Immature natural killer cell (primary cell): ENCODE data around the gene ZMYM3. TPM values are rescaled to one million over a fixed set of nuclear protein-coding genes. Genes with fewer than 3 reads are reported as not detected.
"Not testable (repeated sequence)": the region's sequence is repeated elsewhere in the genome, so short reads cannot be mapped to it uniquely, and the experiment has no call there.

Source experiments
- DNase-seq, 3 donors: peaks; one replicate each; pipeline ENCODE4 v3.0.0; 2022; ENCODE audit warnings: mixed read lengths in 1 of 3
- H3K27ac Mint-ChIP-seq, 6 donors: one replicate each; pipeline ENCODE4 v1.8.0; 2020; ENCODE audit warnings: mixed read lengths in 6 of 6, mild to moderate bottlenecking in 5 of 6, inconsistent platforms in 4 of 6, moderate library complexity in 3 of 6
- H3K27me3 Mint-ChIP-seq, 3 donors: one replicate each; pipeline ENCODE4 v1.8.0; 2020 to 2021; ENCODE audit warnings: low read depth in 3 of 3, mild to moderate bottlenecking in 3 of 3, mixed read lengths in 3 of 3, moderate library complexity in 3 of 3, inconsistent platforms in 1 of 3
- H3K36me3 Mint-ChIP-seq, 3 donors: one replicate each; pipeline ENCODE4 v1.8.0; 2020; ENCODE audit warnings: mixed read lengths in 3 of 3, inconsistent platforms in 2 of 3, mild to moderate bottlenecking in 2 of 3
- H3K4me1 Mint-ChIP-seq, 2 donors: one replicate each; pipeline ENCODE4 v1.8.0; 2020; ENCODE audit warnings: inconsistent platforms in 2 of 2, mild to moderate bottlenecking in 2 of 2, mixed read lengths in 2 of 2, moderate library complexity in 1 of 2
- H3K4me3 Mint-ChIP-seq, 5 donors: one replicate each; pipeline ENCODE4 v1.8.0; 2020; ENCODE audit warnings: mild to moderate bottlenecking in 5 of 5, mixed read lengths in 5 of 5, inconsistent platforms in 3 of 5, moderate library complexity in 3 of 5
- H3K9me3 Mint-ChIP-seq, 6 donors: one replicate each; pipeline ENCODE4 v1.8.0; 2020; ENCODE audit warnings: mild to moderate bottlenecking in 6 of 6, mixed read lengths in 6 of 6, inconsistent platforms in 4 of 6, moderate library complexity in 3 of 6
- polyA plus RNA-seq, 3 donors: library from polyadenylated mRNA; unstranded; fragments of 300-500 nt; fragmentation: Illumina TruSeq; gene quantifications; one replicate each; pipeline ENCODE4 v1.2.3, GENCODE V29; 2021

The ZMYM3 gene
- 1 to 10 TPM; 3.0 to 5.6 (median 5.0) TPM for polyA plus RNA-seq

DNA sequence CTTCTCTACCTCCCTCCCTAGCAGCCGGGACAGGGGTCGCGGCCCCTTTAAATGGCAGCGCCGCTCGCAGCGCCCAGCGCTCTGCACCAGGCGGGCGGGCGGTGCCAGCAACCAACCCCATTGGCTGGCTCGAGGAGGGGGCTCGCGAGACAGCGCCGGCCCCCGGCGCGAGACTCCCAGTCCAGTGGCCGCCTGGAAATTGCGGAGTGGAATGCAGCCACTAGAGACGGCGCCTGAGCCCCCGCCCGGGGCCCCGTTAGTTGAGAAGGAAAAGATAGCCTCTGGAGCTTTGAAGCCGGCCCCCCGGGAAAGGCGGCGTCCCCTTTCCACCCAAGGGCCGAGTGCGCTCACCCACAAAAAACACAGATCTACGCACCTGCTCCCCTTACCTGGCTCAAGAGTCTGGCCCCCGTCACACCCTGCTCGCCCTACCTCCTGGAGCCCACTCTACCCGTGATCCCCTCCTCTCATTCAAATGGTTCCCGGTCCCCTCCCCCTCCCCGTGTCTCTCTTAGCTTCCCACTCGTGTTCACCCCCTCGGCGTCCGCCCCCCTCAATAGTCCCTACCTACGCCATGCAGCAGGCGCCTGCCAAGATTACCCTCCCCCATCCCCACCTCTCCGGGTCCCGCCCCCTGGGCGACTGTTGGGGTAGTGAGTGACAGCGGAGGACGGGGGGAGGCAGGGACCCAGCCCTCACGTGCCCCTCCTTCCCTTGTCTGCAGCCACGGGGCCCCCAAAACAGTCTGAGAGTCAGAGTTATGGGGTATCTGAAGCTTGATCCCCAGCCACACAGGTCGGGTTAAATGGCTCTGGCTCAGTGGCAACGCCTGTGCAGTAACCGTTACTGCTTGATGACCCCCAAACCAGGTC, at the start of gene ZMYM3:
TSS of gene ZMYM3 (minus strand) at position 49 of the 872 bp plus-strand sequence. CDS start 885 bp downstream, outside the sequence.
- peak within 1 kb of the TSS; percentile 89 to 93 (median 92) for H3K4me3 Mint-ChIP-seq
- peak; percentile 81 to 83 (median 82) for DNase-seq
- peak within 1 kb of the TSS; percentile 85 to 98 (median 92) for H3K27ac Mint-ChIP-seq
- H3K36me3 Mint-ChIP-seq = peaks cover 0 to 4% (median 0%) of the 10 kb centered on the region in 3 donors
- peaks cover 6 to 19% (median 15%) of the 10 kb centered on the region in 3 donors for H3K27me3 Mint-ChIP-seq
- H3K4me1 Mint-ChIP-seq = peaks cover 16 to 19% of the 10 kb centered on the region in 2 donors
- no peaks in the 10 kb centered on the region for H3K9me3 Mint-ChIP-seq

GRCh38 chrX:71302461-71303213, 48.7 kb upstream of the ZMYM3 start:
- peak overlapping the region in 2 of 6 donors; percentile 10 to 32 for H3K27ac Mint-ChIP-seq
- no peak for DNase-seq
- H3K27me3 Mint-ChIP-seq = peaks cover 2 to 3% (median 2%) of the 10 kb centered on the region in 3 donors
- no peak overlapping the region for H3K4me3 Mint-ChIP-seq
- H3K9me3 Mint-ChIP-seq = no peaks in the 10 kb centered on the region
- peaks cover 5 to 8% (median 7%) of the 10 kb centered on the region in 3 donors for H3K36me3 Mint-ChIP-seq
- no peaks in the 10 kb centered on the region for H3K4me1 Mint-ChIP-seq

DNA sequence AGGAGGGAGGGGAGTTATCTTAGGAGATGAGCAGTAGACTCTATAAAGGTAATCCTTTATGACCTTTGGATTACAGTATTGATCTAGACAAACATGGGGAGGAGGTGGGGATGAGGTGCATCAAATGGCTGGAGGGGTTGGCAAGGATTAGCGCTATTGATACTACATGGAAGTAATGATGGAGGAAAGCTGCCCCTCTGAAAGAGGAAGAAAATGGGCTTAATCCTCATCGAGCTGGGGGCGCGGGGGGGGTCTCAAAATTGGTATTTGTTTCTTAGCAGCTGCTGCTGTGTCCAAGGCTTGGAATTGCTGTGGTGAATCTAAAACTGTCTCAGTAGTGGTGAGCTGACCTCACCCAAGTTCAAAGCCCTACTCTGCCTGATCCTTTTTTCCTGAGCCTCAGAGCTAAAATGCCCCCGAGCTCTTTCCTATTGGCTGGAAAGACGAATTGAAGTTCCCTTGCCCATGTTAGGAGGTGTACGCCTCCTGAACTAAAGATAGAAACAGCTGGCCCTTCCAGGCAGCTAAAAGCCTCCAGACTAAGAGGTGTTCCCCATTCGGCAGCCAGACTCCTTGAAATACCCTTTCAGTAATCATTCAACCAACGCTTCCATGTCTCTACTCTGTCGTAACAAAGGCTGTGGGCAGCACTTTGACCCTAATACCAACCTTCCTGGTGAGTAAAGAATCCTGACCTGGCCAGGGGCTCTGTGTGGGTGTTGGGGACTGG, 47.4 kb upstream of the ZMYM3 start, which contains the start of gene ITGB1BP2:
TSS of gene ITGB1BP2 (plus strand) at position 556 of the 730 bp plus-strand sequence. CDS start at position 613, 57 bp downstream.
- no peak within 1 kb of the TSS for H3K4me3 Mint-ChIP-seq
- peaks cover 2 to 4% (median 3%) of the 10 kb centered on the region in 3 donors for H3K27me3 Mint-ChIP-seq
- peaks cover 5 to 16% (median 10%) of the 10 kb centered on the region in 3 donors for H3K36me3 Mint-ChIP-seq
- peak within 1 kb of the TSS in 5 of 6 donors; percentile 6 to 32 (median 15) for H3K27ac Mint-ChIP-seq
- H3K9me3 Mint-ChIP-seq = no peaks in the 10 kb centered on the region
- H3K4me1 Mint-ChIP-seq = no peaks in the 10 kb centered on the region
- no peak for DNase-seq

DNA sequence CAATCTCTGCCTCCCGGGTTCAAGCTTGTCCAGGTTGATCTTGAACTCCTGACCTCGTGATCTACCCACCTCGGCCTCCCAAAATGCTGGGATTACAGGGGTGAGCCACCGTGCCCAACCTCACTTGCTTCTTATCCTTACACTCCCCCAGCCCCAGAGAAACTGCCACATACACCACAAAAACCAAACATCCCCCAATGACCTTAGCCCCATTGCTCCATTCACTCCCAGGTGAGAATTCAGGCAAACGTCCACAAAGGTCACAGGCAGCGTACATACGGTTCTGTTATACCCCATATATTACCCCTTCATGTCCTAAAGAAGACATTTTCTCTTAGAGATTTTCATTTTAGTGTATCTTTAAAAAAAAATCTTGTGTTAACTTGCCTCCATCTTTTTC, 46.6 kb upstream of the ZMYM3 start:
- not testable (repeated sequence) for H3K27ac Mint-ChIP-seq, H3K9me3 Mint-ChIP-seq, H3K27me3 Mint-ChIP-seq, H3K4me1 Mint-ChIP-seq, DNase-seq, H3K4me3 Mint-ChIP-seq
- H3K36me3 Mint-ChIP-seq = peaks cover 4 to 19% (median 10%) of the 10 kb centered on the region in 3 donors

DNA sequence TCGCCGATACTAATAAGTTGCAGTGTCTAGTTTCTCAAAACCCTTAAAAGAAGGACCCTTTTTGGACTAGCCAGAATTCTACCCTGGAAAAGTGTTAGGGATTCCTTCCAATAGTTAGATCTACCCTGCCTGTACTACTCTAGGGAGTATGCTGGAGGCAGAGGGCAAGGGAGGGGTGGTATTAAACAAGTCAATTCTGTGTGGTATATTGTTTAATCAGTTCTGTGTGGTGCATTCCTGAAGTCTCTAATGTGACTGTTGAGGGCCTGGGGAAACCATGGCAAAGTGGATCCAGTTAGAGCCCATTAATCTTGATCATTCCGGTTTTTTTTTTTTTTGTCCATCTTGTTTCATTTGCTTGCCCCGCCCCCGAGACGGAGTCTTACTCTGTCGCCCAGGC, 46.1 kb upstream of the ZMYM3 start:
- not testable (repeated sequence) for H3K27ac Mint-ChIP-seq, H3K27me3 Mint-ChIP-seq, DNase-seq, H3K4me3 Mint-ChIP-seq, H3K9me3 Mint-ChIP-seq, H3K4me1 Mint-ChIP-seq
- peaks cover under 1 to 19% (median 10%) of the 10 kb centered on the region in 3 donors for H3K36me3 Mint-ChIP-seq

- Mint-ChIP-seq H3K4me3 (no peak overlapping the region), H3K36me3 (peaks cover 0 to 24% (median 15%) of the 10 kb centered on the region in 3 donors), H3K27ac (peak overlapping the region in 1 of 6 donors; percentile 0)
These were observed 44.2 kb upstream of the ZMYM3 start for GRCh38 chrX:71298119-71298518.

DNA sequence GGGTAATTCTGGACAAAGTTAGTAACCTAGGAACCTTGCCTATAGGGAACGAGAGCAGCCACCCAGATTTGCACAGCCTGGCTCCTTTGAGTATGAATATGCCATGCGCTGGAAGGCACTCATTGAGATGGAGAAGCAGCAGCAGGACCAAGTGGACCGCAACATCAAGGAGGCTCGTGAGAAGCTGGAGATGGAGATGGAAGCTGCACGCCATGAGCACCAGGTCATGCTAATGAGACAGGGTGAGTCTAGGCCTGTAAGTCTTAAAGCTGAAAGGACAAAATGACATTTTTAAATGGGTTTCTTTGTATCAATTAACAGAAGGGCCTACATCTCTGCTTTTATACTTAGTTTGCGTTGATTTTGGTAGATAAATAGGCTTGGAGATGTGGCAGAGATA, 42.9 kb upstream of the ZMYM3 start:
- H3K9me3 Mint-ChIP-seq = no peaks in the 10 kb centered on the region
- peaks cover 0 to 3% (median 2%) of the 10 kb centered on the region in 3 donors for H3K27me3 Mint-ChIP-seq
- no peaks in the 10 kb centered on the region for H3K4me1 Mint-ChIP-seq
- DNase-seq = no peak
- H3K27ac Mint-ChIP-seq = no peak overlapping the region
- H3K36me3 Mint-ChIP-seq = peaks cover 0 to 24% (median 18%) of the 10 kb centered on the region in 3 donors
- H3K4me3 Mint-ChIP-seq = no peak overlapping the region

More at GRCh38 chrX:71298119-71298518, 44.2 kb upstream of the ZMYM3 start:
- DNase-seq = no peak
- Mint-ChIP-seq H3K4me1 (no peaks in the 10 kb centered on the region), H3K27me3 (peaks cover 0 to 3% (median 2%) of the 10 kb centered on the region in 3 donors), H3K9me3 (no peaks in the 10 kb centered on the region)

DNA sequence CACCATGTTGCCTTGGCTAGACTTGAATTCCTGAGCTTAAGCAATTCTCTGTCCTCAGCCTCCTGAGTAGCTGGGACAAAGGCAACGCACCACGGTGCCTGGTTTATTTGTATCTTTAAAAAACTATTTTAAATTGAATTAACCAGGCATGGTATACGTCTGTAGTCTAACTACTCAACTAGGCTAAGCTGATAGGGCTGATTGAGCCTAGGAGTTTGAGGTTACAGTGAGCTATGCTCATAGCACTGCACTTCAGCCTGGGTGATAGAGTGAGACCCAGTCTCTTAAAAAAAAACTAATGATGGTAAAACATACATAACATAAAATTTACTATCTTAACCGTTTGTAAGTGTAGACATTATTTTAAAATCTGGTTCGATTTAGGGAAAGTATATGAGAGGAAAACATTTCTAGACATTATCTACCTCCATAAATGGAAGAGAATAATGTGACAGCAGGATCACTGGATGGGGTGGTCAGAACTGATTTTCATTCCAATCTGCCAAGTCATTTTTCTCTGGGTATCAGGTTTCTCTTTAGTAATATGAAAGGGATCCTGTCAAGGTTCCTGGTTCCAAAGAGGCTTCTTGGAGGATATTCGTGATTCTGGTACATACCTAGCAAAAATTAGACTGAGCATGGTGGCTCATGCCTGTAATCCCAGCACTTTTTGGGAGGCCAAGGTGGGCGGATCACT, 38.9 kb upstream of the ZMYM3 start:
- Mint-ChIP-seq H3K4me1 (peaks cover 8 to 15% of the 10 kb centered on the region in 2 donors), H3K4me3 (no peak overlapping the region), H3K36me3 (peaks cover 0 to 25% (median 21%) of the 10 kb centered on the region in 3 donors), H3K9me3 (no peaks in the 10 kb centered on the region), H3K27ac (no peak overlapping the region), H3K27me3 (peaks cover 0 to 3% (median 2%) of the 10 kb centered on the region in 3 donors)
- DNase-seq = no peak

GRCh38 chrX:71291381-71291780, 37.4 kb upstream of the ZMYM3 start:
- Mint-ChIP-seq H3K27ac (peak overlapping the region in 1 of 6 donors; percentile 32), H3K36me3 (peaks cover 0 to 16% (median 16%) of the 10 kb centered on the region in 3 donors), H3K9me3 (no peaks in the 10 kb centered on the region), H3K4me3 (no peak overlapping the region), H3K4me1 (peaks cover 13 to 22% of the 10 kb centered on the region in 2 donors), H3K27me3 (peaks cover 0 to 3% (median 0%) of the 10 kb centered on the region in 3 donors)
- no peak for DNase-seq

GRCh38 chrX:71285929-71286328, 32.0 kb upstream of the ZMYM3 start:
- Mint-ChIP-seq H3K27me3 (peaks cover 7 to 15% (median 10%) of the 10 kb centered on the region in 3 donors), H3K27ac (peak overlapping the region in 3 of 6 donors; percentile 21 to 76 (median 61)), H3K4me3 (peak overlapping the region; percentile 33 to 98 (median 98)), H3K4me1 (peaks cover 39 to 44% of the 10 kb centered on the region in 2 donors), H3K36me3 (peaks cover 0 to 2% (median 1%) of the 10 kb centered on the region in 3 donors), H3K9me3 (no peaks in the 10 kb centered on the region)
- DNase-seq = no peak

DNA sequence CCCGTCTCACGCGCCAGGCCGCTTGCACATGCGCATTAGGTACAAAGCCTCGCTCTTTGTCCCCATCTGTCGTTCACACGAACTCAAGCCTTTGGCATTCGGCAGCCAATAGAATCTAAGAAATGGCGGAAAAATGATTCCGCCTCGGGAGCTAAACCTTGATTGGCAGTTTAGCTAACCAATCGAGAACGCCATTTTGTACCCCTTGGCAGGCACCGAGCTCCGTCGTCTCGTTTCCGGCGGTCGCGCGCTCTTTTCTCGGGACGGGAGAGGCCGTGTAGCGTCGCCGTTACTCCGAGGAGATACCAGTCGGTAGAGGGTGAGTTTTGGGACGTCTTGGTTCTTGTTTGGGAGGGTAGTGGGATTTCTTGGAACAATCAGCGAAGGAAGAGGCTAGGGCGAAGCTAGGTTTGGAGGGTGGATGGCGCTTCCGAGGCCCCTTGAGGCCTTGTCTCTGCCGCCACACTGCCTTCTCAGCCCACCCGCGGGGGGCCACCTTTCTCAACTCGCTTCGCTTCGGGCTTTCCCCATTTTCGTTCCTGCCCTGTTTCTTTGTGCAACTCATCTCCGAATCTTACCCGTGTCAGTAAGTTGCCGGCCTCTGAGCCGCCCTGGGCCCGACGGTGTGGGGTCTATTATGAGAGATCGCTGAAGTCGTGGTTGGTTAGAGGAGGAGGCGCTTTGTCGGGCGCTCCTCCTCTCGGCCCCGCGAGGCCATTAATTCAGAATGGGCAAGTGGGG, 29.6 kb upstream of the ZMYM3 start, which contains the start of gene NONO:
TSS of gene NONO (plus strand) at position 233 of the 741 bp plus-strand sequence. CDS start 7,003 bp downstream, outside the sequence.
- H3K27ac Mint-ChIP-seq = peak within 1 kb of the TSS; percentile 96 to 99 (median 98)
- peak; percentile 88 to 93 (median 91) for DNase-seq
- H3K4me3 Mint-ChIP-seq = peak within 1 kb of the TSS; percentile 97 to 98 (median 98)
- peaks cover 7 to 18% (median 10%) of the 10 kb centered on the region in 3 donors for H3K27me3 Mint-ChIP-seq
- peaks cover 32 to 39% of the 10 kb centered on the region in 2 donors for H3K4me1 Mint-ChIP-seq
- H3K36me3 Mint-ChIP-seq = no peaks in the 10 kb centered on the region
- no peaks in the 10 kb centered on the region for H3K9me3 Mint-ChIP-seq
